KOPT-K1 (cell line): ENCODE measurements around the gene VEGFB.

Experiments used
- H3K27ac ChIP-seq: fragments of 200-600 bp; sonication (generic); 2 replicates; pipeline ENCODE4 v1.5.1; 2016; ENCODE audit warnings: antibody characterized with exemption, mild to moderate bottlenecking, low read depth, low read length; ENCODE audit not compliant: poor library complexity, severe bottlenecking
- H3K36me3 ChIP-seq: fragments of 200-600 bp; sonication (generic); 2 replicates; pipeline ENCODE4 v1.5.1; 2017; ENCODE audit warnings: antibody characterized with exemption, mild to moderate bottlenecking, low read length, moderate library complexity; ENCODE audit not compliant: insufficient read depth
- H3K9me3 ChIP-seq: fragments of 200-600 bp; sonication (generic); 2 replicates; pipeline ENCODE4 v1.5.1; 2017; ENCODE audit warnings: antibody characterized with exemption, low read length, mild to moderate bottlenecking; ENCODE audit not compliant: insufficient read depth, poor library complexity, severe bottlenecking

Gene VEGFB

DNA sequence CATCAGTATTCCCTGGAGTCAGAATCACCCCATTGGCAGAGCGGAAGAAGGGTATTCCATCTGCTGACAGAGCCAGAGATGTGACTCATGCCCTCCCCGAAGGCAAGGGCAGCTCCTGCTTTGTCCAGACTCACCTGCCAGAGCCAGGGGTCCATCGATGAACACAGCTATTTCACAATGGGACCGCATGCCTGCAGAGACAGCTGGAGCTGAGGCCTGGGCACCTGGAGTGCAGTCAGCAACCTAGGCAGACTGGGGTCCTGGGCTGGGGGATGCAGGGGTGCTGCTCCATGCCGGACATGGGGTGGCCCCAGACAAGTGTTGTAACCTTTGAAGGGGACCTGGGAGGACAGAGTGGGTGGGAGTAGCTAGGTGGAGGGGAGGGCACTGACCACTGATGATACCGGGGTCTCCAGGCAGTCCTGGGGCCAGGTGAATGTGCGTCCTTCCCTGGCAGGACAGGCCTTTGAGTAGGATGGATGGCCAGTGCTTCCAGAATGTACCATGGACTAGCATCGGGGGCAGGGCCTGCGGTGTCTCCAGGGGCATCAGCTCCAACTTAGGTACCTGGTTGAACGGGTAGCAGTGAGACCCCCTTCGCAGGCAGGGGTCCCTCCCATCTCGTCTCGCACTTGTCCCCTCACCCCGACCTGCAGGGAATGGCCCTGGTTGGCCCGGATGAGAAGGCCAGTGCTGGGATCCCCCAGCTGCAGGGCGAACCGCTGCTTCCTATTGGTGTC lies 10.1 kb upstream of the VEGFB start:
- Histone ChIP-seq H3K27ac (peak overlapping the region; percentile 92), H3K9me3 (no peaks in the 10 kb centered on the region), H3K36me3 (peaks cover 51% of the 10 kb centered on the region)

DNA sequence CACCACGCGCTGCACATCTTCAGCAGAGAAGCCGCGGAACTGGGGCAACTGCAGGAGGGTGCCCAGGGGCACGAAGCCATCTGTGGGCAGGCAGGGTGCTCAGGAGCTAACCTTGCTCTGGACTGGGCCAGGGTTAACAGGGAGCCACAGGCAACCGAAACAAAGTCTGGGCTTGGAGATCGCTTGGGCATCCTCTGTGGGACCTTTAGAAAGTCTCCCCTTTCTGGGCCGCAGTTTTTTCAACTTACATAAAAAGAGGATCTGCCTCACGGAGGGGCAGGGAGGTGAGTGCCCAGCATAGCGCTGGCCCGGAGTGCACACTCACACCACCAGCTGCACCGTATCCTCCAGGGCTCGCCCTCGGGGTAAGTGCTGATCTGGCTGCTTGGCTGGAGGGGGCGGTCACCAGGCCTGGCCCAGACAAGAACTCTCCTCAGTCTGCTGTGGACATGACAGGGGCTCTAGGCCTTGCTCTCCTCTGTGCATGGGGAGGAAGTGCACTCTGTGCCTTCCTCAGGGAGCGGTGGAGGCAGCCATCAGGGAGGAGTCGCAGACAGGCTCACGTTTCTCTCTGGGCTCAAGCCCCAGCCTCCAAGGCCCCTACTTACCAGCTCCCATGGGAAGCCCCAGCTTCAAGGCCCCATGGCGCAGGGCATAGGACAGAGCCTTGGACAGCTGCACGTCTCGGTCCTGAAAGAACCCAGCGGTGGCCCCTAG lies 9.3 kb upstream of the VEGFB start:
- Histone ChIP-seq H3K9me3 (no peaks in the 10 kb centered on the region), H3K36me3 (peaks cover 43% of the 10 kb centered on the region), H3K27ac (peak overlapping the region; percentile 92)

DNA sequence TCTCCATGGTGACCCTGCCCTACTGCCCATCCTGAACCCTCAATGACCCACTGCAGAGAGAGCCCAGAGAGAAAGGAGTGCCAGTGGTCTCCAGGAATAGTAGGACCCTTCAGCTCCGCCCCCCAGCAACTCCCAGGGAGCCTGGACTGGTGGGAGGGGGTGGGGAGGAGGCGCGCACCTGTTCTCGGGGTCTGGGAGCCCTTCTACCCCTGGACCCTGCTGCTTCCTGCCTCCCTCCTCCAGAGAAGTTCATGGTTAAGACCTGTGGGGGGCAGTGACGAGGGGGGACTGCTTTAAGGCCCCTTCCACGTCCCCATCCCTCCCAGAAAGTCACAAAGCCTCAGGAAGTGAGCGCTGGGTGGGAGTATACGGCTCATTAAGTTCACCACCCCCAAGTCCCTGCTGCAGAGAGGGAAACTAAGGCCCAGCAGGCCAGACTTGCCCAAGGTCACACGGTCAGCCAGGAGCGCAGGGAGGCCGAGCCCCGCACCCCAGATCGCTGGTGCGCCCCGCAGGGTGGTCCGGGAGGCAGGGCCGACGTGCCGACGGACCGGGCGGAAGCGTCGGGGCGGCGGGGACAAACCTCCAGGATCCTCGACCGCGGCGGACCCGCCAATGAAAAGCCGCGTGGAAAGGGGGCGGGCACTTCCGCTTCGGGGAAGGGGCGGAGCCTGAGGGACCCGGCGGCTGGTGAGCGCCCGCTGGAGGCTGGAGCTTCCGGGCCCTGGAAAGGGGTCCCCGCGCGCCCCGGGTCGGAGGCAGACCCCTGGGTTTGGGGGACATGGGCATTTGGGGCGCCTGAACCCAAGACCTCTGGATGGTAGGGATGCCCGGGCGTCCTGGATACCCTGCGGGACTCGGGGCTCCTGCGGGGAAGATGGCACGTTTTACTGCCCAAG lies 8.5 kb upstream of the VEGFB start, which contains the start of the genes NUDT22 and TRPT1:
TSS of gene NUDT22 (plus strand) at position 667 of the 899 bp plus-strand sequence. CDS start 379 bp downstream, outside the sequence.
TSS of gene TRPT1 (minus strand) at position 579 of the 899 bp plus-strand sequence. CDS start at position 253, 326 bp downstream.
- H3K36me3 ChIP-seq = peaks cover 35% of the 10 kb centered on the region
- H3K9me3 ChIP-seq = no peaks in the 10 kb centered on the region
- peak within 1 kb of the TSS; percentile 92 for H3K27ac ChIP-seq

DNA sequence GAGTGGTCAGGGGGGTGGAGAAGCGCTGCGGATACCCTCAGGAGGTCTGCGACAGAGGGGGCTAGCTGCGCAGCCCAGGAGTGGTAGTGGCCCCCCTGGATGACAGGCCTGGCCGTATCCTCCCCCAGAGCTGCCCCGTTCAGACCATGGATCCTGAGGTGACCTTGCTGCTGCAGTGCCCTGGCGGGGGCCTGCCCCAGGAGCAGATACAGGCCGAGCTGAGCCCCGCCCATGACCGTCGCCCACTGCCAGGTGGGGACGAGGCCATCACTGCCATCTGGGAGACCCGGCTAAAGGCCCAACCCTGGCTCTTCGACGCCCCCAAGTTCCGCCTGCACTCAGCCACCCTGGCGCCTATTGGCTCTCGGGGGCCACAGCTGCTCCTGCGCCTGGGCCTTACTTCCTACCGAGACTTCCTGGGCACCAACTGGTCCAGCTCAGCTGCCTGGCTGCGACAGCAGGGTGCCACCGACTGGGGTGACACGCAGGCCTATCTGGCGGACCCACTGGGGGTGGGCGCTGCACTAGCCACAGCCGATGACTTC lies 7.8 kb upstream of the VEGFB start:
- Histone ChIP-seq H3K36me3 (peaks cover 28% of the 10 kb centered on the region), H3K9me3 (no peaks in the 10 kb centered on the region), H3K27ac (peak overlapping the region; percentile 92)

DNA sequence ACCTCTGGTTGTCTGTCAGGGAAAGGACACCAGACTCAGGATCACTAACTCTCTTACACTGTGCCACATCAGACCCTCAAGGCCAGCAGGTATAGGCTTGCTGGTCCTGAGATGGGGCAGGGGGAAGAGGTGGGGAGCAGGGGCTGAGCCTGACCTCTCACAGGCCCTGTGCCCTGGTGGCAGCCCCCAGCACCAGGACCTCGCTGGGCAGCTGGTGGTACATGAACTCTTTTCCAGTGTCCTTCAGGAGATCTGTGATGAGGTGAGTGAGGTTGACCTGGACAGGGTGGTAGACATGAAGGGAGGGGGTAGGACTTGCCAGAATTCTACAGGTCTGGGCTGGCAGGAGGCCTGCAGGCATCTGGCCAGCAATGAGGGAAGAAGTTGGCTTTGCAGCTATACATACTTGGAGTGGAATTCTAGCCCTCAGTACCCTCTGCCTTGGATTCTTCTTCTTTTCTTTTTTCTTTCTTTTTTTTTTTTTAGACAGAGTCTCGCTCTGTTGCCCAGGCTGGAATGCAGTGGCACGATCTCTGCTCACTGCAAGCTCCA lies 6.9 kb upstream of the VEGFB start:
- no peaks in the 10 kb centered on the region for H3K9me3 ChIP-seq
- peak overlapping the region; percentile 92 for H3K27ac ChIP-seq
- H3K36me3 ChIP-seq = peaks cover 25% of the 10 kb centered on the region

DNA sequence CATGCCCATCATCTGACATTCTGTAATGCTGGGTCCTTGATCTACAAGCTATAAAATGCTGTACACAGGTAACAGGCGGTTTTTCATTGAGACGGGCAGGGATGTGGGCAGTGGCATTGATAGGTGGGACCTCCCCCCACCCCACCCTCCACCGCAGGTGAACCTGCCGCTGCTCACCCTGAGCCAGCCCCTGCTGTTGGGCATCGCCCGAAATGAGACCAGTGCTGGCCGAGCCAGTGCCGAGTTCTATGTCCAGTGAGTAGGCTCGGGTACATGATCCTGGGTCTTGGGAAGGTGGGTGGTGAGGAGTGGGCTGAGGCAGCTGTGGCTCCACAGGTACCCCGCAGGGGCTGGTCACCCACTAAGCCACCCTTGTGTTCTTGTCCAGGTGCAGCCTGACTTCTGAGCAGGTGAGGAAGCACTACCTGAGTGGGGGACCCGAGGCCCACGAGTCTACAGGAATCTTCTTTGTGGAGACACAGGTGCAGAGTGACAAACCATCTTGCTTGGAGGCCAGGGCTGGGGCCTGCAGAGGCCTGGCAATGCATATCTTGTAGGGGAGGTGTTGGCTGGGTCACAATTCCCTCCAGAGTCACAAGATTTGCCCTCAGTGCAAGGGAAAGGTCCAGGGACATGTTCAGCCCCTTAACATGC lies 5.2 kb upstream of the VEGFB start:
- Histone ChIP-seq H3K36me3 (peaks cover 8% of the 10 kb centered on the region), H3K9me3 (no peaks in the 10 kb centered on the region), H3K27ac (peak overlapping the region; percentile 60)

DNA sequence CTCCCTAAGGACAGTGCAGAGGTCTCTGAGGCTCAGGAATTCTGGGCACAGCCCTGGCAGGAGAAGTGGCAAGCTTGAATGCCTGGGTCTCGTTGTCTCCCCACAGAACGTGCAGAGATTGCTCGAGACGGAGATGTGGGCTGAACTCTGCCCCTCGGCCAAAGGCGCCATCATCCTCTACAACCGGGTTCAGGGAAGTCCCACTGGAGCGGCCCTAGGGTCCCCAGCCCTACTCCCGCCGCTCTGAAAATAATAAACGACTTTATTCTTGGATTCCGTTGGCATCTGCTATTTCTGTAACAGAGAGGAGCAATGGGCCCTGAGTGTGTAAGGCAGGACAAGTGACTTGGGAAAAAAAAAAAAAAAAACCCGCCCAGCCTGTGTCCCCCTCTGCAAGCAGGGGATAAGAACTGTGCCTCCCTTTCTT lies 4.6 kb upstream of the VEGFB start:
- peaks cover 3% of the 10 kb centered on the region; the same call in 1 of the 2 replicates for H3K36me3 ChIP-seq
- no peaks in the 10 kb centered on the region for H3K9me3 ChIP-seq
- H3K27ac ChIP-seq = peak overlapping the region; percentile 60

DNA sequence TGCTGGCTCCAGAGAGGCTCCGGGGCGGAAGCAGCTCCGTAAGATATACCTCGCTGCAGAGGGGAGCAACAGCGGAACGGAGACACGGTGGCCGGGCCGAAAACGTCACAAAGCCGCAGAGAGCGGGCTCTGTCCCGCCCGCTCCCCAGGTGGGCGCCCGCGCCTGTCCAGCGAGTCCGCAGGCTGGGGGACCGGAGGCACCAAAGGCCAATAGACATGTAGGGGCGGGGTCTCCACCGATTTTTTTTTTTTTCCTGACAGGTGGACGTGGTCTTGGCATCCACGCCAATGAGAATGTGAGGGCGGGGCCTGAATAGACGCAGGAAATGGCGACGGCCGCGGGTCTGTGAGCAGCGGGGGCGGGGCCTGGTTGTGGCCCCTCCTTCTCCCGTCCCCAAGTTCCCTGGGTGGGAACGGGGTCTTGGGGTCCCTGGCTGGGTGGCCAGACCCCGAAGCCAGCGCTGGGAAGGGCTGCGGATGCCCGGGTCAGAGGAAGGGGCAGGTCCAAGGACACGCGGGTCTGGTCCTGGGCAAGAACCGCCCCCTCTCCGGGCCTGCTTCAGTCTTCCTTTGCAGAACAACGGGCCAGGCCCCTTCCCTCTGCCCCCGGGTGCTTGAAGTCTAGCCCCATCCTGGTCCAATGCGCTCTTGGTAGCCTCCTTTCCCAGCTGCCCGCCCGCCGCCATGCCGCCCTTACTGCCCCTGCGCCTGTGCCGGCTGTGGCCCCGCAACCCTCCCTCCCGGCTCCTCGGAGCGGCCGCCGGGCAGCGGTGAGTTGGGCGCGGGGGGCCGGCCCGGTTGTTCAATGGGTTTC lies 4.0 kb upstream of the VEGFB start, which contains the start of gene DNAJC4:
TSS of gene DNAJC4 (plus strand) at position 378 of the 814 bp plus-strand sequence. CDS start at position 685, 307 bp downstream.
- H3K9me3 ChIP-seq = no peaks in the 10 kb centered on the region
- peak within 1 kb of the TSS; percentile 60 for H3K27ac ChIP-seq
- H3K36me3 ChIP-seq = peaks cover 3% of the 10 kb centered on the region; the same call in 1 of the 2 replicates

DNA sequence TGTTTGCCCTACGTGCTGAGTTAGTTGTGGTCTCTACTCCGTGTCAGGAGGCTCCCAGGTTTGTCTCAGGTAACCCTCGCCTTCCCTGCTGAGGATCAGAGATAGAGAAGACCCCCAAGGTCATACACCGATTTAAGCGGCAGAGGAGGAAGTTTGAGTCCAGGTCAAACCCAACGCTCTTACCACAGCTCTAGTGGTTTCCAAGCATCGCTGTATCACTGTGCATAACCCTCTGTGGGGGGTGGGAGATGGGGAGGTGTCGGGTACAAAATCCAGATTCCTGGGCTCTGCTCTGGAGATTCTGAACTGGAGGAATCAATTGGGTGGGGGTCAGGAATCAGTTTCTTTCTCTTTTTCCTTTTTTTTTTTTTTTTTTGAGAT lies 3.4 kb upstream of the VEGFB start:
- no peaks in the 10 kb centered on the region for H3K9me3 ChIP-seq
- peak overlapping the region; percentile 60 for H3K27ac ChIP-seq
- peaks cover 3% of the 10 kb centered on the region; the same call in 1 of the 2 replicates for H3K36me3 ChIP-seq

DNA sequence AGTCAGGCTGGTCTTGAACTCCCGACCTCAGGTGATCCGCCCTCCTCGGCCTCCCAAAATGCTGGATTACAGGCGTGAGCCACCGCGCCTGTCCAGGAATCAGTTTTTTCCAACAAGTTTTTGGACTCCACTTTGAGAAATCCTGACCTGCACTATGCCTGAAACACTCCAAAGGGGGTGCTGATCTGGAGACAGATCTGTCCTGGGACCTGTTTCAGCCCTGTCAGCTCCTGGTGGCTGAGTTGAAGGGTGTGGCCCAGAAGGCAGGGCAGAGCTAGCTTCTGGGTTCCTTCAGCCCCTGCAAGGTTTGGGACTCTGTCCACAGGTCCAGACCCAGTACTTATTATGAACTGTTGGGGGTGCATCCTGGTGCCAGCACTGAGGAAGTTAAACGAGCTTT lies 2.8 kb upstream of the VEGFB start:
- Histone ChIP-seq H3K9me3 (no peaks in the 10 kb centered on the region), H3K36me3 (peaks cover 3% of the 10 kb centered on the region; the same call in 1 of the 2 replicates), H3K27ac (no peak overlapping the region)

DNA sequence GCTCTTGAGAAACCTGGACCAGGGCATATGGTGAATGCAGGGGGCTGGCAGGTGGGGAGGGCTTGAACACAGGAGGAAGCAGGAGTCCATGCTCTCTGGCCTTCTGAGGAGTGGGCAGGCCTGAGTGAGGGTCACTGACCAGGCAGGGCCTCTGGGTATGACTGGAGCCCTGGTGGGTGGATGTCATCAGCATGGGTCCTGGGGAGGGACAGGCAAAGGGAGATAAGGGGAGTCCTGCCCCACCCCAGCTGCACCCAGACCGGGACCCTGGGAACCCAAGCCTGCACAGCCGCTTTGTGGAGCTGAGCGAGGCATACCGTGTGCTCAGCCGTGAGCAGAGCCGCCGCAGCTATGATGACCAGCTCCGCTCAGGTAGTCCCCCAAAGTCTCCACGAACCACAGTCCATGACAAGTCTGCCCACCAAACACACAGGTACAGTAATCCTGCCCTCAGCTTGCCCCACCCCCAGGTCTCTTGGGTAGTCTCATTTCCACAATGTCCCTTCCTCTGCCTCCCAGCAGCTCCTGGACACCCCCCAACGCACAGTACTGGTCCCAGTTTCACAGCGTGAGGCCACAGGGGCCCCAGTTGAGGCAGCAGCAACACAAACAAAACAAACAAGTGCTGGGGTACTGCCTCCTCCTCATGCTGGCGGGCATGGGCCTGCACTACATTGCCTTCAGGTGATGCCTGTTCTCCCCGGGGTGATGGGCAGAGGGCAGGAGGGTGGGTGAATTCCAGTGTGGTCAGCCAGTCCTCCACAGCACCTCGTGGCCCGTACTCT lies 2.0 kb upstream of the VEGFB start:
- Histone ChIP-seq H3K9me3 (no peaks in the 10 kb centered on the region), H3K27ac (no peak overlapping the region), H3K36me3 (peaks cover 7% of the 10 kb centered on the region; the same call in 1 of the 2 replicates)

DNA sequence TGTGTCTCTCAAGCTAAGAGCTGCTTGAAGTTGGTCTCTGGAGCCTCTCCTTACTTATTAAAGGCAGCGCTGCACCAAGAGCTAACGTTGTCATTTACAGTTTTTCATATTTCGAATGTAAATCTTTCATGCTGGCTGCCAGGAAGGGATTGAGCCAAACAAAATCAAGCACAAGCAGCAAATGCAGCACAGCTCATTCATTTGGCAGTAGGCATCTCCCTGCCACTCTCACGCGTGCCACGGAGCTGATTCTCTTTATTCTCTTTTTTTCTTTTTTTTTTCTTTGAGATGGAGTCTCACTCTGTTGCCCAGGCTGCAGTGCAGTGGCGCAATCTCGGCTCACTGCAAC lies 1.4 kb upstream of the VEGFB start:
- no peak overlapping the region for H3K27ac ChIP-seq
- H3K36me3 ChIP-seq = peaks cover 13% of the 10 kb centered on the region; the same call in 1 of the 2 replicates
- H3K9me3 ChIP-seq = no peaks in the 10 kb centered on the region
